ENCODE measurements around the gene SRPRA. TPM values are rescaled to one million over a fixed set of nuclear protein-coding genes. Genes with fewer than 3 reads are reported as not detected.

The SRPRA gene
- total RNA-seq, 1 donor from 2014 or later: 54.8 TPM

DNA sequence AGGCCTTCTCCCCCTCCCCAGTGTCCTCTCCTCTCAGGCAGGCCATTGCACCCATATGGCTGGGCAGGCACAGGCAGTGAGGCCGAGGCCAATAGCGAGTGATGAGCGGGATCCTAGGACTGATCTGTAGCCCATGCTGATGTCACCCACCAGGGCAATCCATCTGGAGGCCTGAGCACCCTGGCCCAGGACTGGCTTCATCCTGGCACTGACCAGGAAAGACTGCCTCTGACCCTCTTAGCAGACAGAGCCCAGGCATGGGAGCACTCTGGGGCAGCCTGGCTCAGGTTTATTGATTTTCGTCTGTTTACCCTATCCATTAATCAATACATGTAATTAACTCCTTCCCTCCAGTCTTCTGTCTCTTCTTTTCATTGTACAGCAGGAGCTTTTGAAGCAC, 9.1 kb upstream of the SRPRA start:
- TF ChIP-seq CTCF (conservative IDR thresholded peaks at IDR 0.05; ENCODE audit: low read depth, low read length): no peak
- DNase-seq (ENCODE audit: low read depth): no peak

GRCh38 chr11:126277322-126277721, 8.6 kb upstream of the SRPRA start:
- no peak for TF ChIP-seq CTCF (conservative IDR thresholded peaks at IDR 0.05; ENCODE audit: low read depth, low read length)
- no peak overlapping the region for H3K4me3 ChIP-seq (ENCODE audit: low read depth, low read length)
- DNase-seq (ENCODE audit: low read depth): no peak

More for the DNA sequence above, 9.1 kb upstream of the SRPRA start:
- H3K4me3 ChIP-seq (ENCODE audit: low read depth, low read length): no peak overlapping the region

GRCh38 chr11:126268361-126268707, 361 bp downstream of the SRPRA start:
- H3K4me3 ChIP-seq (ENCODE audit: low read depth, low read length): peak overlapping the region; percentile 100
- no peak for TF ChIP-seq CTCF (conservative IDR thresholded peaks at IDR 0.05; ENCODE audit: low read depth, low read length)
- no peak for DNase-seq (ENCODE audit: low read depth)

- no peak for DNase-seq (ENCODE audit: low read depth)
- no peak for TF ChIP-seq CTCF (conservative IDR thresholded peaks at IDR 0.05; ENCODE audit: low read depth, low read length)
- H3K4me3 ChIP-seq (ENCODE audit: low read depth, low read length): peak overlapping the region; percentile 100
These were observed 1.0 kb downstream of the SRPRA start for GRCh38 chr11:126267650-126268049.

GRCh38 chr11:126265811-126266210, 2.9 kb downstream of the SRPRA start:
- no peak overlapping the region for H3K4me3 ChIP-seq (ENCODE audit: low read depth, low read length)
- no peak for DNase-seq (ENCODE audit: low read depth)
- peak; percentile 24 for TF ChIP-seq CTCF (conservative IDR thresholded peaks at IDR 0.05; ENCODE audit: low read depth, low read length)

DNA sequence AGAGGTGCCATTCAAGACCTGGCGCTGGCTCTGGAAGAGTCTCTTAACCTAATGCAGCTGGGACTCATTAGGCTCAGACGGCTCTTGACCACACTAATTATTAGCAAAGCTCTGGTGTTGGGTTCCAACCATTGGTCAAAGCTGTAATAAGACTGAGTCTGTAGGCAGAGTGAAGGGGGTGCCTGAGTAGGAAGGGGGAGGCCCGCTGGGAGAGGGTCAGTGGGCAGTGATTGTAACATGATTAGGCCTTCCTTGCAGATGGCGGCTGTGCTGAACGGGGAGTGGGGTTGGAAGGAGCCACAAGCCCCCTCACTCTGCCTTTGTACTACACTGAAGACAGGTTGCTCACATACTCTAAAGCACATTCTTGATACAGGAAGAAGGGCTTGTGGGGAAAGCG, 5.2 kb downstream of the SRPRA start:
- H3K4me3 ChIP-seq (ENCODE audit: low read depth, low read length): no peak overlapping the region
- no peak for DNase-seq (ENCODE audit: low read depth)
- no peak for TF ChIP-seq CTCF (conservative IDR thresholded peaks at IDR 0.05; ENCODE audit: low read depth, low read length)

DNA sequence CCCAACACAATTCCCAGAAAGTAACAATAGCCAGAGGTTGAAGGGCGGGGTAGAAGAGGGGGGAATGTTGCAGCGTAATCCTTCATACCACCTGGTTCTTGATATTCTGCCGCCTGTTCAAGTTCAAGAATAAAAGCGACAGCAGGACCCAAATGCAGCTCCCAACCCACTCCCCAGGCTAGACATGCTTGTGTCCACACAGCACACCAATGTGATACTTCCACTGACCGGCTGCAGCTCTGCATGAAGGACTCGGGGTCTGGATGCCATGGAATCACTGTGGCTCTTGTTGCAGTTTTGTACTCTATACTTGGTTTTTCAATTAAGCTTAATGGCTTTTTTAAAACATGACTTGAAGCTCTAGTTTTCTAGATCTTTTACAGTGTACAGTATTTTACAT, 6.5 kb downstream of the SRPRA start:
- TF ChIP-seq CTCF (conservative IDR thresholded peaks at IDR 0.05; ENCODE audit: low read depth, low read length): no peak
- no peak for DNase-seq (ENCODE audit: low read depth)
- no peak overlapping the region for H3K4me3 ChIP-seq (ENCODE audit: low read depth, low read length)

All from epithelial cell of proximal tubule (primary cell).